ENCODE results near the gene GOLPH3.

DNA sequence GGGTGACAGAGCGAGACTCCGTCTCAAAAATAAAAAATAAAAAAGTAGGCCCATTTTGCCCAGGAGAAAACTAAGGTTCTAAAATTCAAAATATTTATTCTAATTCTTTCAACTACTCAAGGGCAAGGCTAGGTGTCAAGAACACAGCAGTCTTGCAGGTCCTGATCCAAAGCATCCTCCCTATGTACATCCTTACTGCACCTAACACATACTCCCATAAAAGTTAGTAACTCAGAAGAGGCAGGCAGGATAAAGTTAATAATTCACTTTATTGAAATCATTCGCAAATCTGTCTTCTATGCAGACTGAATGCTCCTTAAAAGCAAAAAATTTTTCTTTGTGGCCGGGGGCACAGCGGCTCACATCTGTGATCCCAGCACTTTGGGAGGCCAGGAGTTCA, 11.1 kb downstream of the GOLPH3 start:
- TF ChIP-seq, protein P1, sequence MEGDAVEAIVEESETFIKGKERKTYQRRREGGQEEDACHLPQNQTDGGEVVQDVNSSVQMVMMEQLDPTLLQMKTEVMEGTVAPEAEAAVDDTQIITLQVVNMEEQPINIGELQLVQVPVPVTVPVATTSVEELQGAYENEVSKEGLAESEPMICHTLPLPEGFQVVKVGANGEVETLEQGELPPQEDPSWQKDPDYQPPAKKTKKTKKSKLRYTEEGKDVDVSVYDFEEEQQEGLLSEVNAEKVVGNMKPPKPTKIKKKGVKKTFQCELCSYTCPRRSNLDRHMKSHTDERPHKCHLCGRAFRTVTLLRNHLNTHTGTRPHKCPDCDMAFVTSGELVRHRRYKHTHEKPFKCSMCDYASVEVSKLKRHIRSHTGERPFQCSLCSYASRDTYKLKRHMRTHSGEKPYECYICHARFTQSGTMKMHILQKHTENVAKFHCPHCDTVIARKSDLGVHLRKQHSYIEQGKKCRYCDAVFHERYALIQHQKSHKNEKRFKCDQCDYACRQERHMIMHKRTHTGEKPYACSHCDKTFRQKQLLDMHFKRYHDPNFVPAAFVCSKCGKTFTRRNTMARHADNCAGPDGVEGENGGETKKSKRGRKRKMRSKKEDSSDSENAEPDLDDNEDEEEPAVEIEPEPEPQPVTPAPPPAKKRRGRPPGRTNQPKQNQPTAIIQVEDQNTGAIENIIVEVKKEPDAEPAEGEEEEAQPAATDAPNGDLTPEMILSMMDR (optimal IDR thresholded peaks at IDR 0.05 in 1 of 3, IDR thresholded peaks at IDR 0.05 in 1 of 3, conservative IDR thresholded peaks at IDR 0.05 in 1 of 3; ENCODE audit: extremely low read depth in 1 of 3, insufficient read depth in 2 of 3, low read length in 3 of 3), result no peak
- no peak for TF ChIP-seq EZH2 (IDR thresholded peaks at IDR 0.05; ENCODE audit: low read length)
